ENCODE measurements around the gene LCLAT1.

LCLAT1 gene

DNA sequence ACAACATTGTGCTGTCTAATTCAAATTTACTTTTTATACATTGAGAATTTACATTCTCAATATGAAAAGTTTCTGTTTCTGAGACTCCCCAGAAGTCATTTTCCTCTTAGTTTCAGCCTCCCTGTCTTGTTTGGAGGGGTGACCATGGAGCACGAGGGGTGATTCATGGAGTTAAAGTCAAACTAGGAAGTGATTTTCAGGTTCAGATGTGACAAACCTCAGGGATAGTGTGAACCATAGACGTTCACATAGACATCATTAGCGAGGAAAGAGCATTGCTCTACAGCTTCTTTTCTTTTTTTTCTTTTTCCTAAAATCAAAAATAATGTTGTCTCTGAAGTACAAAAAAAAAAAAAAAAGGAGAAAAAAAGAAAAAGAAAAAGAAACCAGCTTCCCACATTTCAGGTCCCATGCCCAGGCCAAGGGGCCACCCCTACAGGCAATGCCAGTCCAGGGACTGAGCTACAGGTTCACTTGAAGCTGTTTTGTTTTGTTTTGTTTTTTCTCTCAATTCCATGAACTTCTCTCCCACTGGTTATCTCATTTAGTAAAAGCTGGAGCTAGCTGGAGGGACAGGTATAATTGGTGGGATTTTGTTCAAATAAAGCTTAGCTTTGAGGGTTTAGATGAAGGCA is 18.1 kb upstream of the LCLAT1 start:
- no peaks in the 10 kb centered on the region for H3K79me2 ChIP-seq (ENCODE audit: insufficient read depth, low read length)
- no peaks in the 10 kb centered on the region for H3K4me1 ChIP-seq (ENCODE audit: insufficient read depth, low read length, severe bottlenecking)
- no peak overlapping the region for H3K4me3 ChIP-seq (ENCODE audit: low read depth, low read length, poor library complexity, severe bottlenecking)
- no peaks in the 10 kb centered on the region for H3K36me3 ChIP-seq (ENCODE audit: insufficient read depth, low read length)
- H2AFZ ChIP-seq (ENCODE audit: low read length): no peak overlapping the region
- no peak overlapping the region for H3K9ac ChIP-seq (ENCODE audit: low read length)
- H3K9me2 ChIP-seq (ENCODE audit: low read depth, low read length): no peaks in the 10 kb centered on the region
- H3K9me3 ChIP-seq (ENCODE audit: low read length): no peaks in the 10 kb centered on the region
- no peak overlapping the region for H3K27ac ChIP-seq (ENCODE audit: low read depth, low read length, poor library complexity, severe bottlenecking)
- no peak overlapping the region for H3K4me2 ChIP-seq (ENCODE audit: low read length)
- H3K27me3 ChIP-seq (ENCODE audit: insufficient read depth, low read length): peaks cover 3% of the 10 kb centered on the region; the same call in 1 of the 2 replicates
- TF ChIP-seq EZH2 (IDR thresholded peaks at IDR 0.05; ENCODE audit: borderline replicate concordance, low read length): no peak
- TF ChIP-seq, protein P1, sequence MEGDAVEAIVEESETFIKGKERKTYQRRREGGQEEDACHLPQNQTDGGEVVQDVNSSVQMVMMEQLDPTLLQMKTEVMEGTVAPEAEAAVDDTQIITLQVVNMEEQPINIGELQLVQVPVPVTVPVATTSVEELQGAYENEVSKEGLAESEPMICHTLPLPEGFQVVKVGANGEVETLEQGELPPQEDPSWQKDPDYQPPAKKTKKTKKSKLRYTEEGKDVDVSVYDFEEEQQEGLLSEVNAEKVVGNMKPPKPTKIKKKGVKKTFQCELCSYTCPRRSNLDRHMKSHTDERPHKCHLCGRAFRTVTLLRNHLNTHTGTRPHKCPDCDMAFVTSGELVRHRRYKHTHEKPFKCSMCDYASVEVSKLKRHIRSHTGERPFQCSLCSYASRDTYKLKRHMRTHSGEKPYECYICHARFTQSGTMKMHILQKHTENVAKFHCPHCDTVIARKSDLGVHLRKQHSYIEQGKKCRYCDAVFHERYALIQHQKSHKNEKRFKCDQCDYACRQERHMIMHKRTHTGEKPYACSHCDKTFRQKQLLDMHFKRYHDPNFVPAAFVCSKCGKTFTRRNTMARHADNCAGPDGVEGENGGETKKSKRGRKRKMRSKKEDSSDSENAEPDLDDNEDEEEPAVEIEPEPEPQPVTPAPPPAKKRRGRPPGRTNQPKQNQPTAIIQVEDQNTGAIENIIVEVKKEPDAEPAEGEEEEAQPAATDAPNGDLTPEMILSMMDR (IDR thresholded peaks at IDR 0.05; ENCODE audit: low read length): no peak
- no peaks in the 10 kb centered on the region for H3F3A ChIP-seq (ENCODE audit: insufficient read depth, low read length)
- H4K20me1 ChIP-seq (ENCODE audit: insufficient read depth, low read length): no peaks in the 10 kb centered on the region

DNA sequence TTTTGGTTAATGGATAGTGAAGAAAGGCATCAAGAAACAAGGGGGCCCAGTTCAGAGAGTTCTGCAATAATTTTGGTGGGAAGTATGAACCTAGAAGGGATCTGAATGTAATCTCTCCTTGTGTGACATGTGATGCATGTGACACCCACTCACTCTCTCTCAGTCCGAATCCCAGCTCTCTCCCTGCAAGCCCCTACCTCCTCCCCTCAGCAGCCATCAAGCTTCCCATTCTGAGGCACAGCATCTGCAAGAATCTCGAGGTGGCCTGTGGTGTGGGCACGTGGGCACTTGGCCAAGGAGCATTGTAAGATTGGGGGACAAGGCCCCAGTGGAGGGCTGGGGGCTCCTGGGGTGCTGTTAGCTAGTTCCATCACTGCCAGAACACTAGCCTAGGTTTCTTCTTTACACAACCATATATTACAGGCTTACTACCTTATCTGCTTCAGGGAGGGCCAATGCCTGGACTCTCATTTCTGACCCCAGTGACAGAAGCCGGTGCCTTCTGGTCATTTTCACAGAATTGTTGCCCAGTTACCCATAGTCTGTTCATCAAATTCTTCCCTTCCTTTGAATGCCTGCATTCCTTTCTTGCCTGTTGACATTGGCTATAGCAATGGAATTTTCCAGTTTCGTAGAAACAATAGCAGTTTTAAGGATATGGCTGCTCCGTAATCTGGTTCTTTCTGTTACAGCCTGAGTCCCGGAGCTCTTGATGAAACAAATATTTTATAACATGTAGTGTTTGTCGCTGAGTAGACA is 13.3 kb upstream of the LCLAT1 start:
- H3K27ac ChIP-seq (ENCODE audit: low read depth, low read length, poor library complexity, severe bottlenecking): no peak overlapping the region
- H3K4me3 ChIP-seq (ENCODE audit: low read depth, low read length, poor library complexity, severe bottlenecking): no peak overlapping the region
- H3K9ac ChIP-seq (ENCODE audit: low read length): no peak overlapping the region
- H4K20me1 ChIP-seq (ENCODE audit: insufficient read depth, low read length): no peaks in the 10 kb centered on the region
- TF ChIP-seq, protein P1 (IDR thresholded peaks at IDR 0.05; ENCODE audit: low read length): no peak
- no peak for TF ChIP-seq EZH2 (IDR thresholded peaks at IDR 0.05; ENCODE audit: borderline replicate concordance, low read length)
- no peak overlapping the region for H2AFZ ChIP-seq (ENCODE audit: low read length)
- H3K9me3 ChIP-seq (ENCODE audit: low read length): no peaks in the 10 kb centered on the region
- no peaks in the 10 kb centered on the region for H3K9me2 ChIP-seq (ENCODE audit: low read depth, low read length)
- H3K4me1 ChIP-seq (ENCODE audit: insufficient read depth, low read length, severe bottlenecking): no peaks in the 10 kb centered on the region
- no peak overlapping the region for H3K4me2 ChIP-seq (ENCODE audit: low read length)
- no peaks in the 10 kb centered on the region for H3F3A ChIP-seq (ENCODE audit: insufficient read depth, low read length)
- no peaks in the 10 kb centered on the region for H3K79me2 ChIP-seq (ENCODE audit: insufficient read depth, low read length)
- no peaks in the 10 kb centered on the region for H3K27me3 ChIP-seq (ENCODE audit: insufficient read depth, low read length)
- H3K36me3 ChIP-seq (ENCODE audit: insufficient read depth, low read length): no peaks in the 10 kb centered on the region

DNA sequence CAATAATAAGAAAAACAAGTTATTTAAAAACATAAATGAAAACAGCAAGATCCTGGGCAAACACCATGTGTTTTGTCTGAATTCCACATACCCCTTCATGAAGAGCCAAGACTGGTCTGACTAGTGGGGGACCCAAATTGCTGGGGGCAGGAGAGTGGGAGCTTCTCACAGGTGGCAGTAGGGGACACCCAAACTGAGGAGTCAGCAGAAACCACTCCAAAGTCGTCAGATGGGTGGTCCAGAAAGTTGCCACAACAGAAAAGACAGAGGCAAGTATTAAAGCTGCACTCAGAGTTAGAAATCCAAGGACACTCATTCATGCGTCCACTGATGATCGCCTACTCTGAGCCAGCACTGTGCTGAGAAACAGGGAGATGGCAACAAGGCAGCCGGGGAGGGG is 12.3 kb upstream of the LCLAT1 start:
- Histone ChIP-seq H2AFZ (ENCODE audit: low read length) (no peak overlapping the region), H3K4me2 (ENCODE audit: low read length) (no peak overlapping the region), H3K9me2 (ENCODE audit: low read depth, low read length) (no peaks in the 10 kb centered on the region), H3F3A (ENCODE audit: insufficient read depth, low read length) (no peaks in the 10 kb centered on the region), H3K36me3 (ENCODE audit: insufficient read depth, low read length) (no peaks in the 10 kb centered on the region), H3K27me3 (ENCODE audit: insufficient read depth, low read length) (no peaks in the 10 kb centered on the region), H3K4me3 (ENCODE audit: low read depth, low read length, poor library complexity, severe bottlenecking) (no peak overlapping the region), H3K27ac (ENCODE audit: low read depth, low read length, poor library complexity, severe bottlenecking) (no peak overlapping the region), H4K20me1 (ENCODE audit: insufficient read depth, low read length) (no peaks in the 10 kb centered on the region), H3K4me1 (ENCODE audit: insufficient read depth, low read length, severe bottlenecking) (no peaks in the 10 kb centered on the region), H3K9ac (ENCODE audit: low read length) (no peak overlapping the region), H3K79me2 (ENCODE audit: insufficient read depth, low read length) (no peaks in the 10 kb centered on the region), H3K9me3 (ENCODE audit: low read length) (no peaks in the 10 kb centered on the region)
- no peak for TF ChIP-seq EZH2 (IDR thresholded peaks at IDR 0.05; ENCODE audit: borderline replicate concordance, low read length)
- TF ChIP-seq, protein P1 (IDR thresholded peaks at IDR 0.05; ENCODE audit: low read length): no peak

Measured in OCI-LY1 (cell line).